ENCODE results near the gene GSDMA.

The GSDMA gene

DNA sequence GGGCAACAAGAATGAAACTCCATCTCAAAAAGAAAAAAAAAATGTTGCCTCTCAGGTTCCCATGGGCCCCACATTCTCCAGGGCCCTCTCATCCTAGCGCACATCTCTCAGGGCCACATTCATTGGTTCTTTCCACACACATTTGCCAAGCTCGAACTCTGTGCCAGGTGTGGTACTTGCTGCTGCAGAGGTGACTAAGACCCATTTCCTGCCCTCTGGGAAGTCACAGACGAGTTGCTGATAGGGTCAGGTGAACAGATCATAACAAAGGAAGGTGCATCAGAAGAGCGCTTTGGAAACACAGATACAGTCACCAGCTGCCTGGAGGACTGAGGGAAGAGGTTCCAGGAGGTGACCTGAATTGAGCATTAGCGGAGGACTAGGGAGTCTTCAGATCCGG lies 1.0 kb downstream of the GSDMA start:
- DNase-seq = no peak

DNA sequence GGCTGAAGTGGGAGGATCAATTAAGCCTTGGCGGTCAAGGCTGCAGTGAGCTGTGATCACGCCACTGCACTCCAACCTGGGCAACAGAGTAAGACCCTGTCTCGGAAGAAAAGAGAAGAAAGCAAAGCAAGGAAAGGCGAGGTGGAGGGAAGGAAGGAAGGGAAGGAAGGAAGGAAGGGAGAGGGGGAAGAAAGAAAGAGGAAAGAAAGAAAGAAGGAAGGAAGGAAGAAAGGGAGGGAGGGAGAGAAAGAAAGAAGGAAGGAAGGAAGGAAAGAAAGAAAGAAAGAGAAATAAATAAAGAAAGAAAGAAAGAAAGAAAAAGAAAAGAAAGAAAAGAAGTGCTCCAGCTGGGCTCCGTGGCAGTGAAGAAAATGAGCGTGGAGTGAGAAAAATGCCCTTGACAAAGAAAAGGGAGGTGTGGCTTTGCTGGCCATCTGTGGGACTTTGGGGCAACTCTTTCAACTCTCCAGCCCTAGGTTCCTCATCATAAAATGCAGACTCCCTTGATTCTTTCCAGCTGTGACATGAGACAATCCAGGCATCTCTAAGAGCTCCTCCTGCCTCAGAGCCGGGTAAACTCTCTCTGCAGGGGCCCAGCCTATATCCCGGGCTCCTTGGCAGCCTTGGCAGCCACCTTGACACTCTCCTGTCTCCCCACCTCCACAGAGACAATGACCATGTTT lies 2.4 kb downstream of the GSDMA start:
- DNase-seq = no peak

DNA sequence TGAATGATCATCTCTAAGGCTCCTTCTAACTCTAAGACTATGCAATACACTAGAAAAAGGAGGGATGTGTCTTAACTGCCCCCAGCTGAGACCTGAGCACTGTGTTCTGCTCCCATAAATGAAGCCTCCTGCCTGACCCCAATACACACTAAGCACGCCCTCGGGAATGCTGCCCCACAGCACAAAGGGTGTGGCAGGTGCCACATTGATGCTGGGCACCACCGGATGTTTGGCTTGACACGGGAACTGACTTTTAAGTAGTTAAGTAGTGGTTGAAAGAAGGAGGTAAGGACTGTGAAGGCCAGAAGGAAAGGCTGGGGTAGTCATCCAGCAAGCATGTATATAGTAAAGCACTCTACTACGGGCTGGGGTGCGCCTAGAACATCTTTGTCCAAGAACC lies 4.0 kb downstream of the GSDMA start:
- no peak for DNase-seq

DNA sequence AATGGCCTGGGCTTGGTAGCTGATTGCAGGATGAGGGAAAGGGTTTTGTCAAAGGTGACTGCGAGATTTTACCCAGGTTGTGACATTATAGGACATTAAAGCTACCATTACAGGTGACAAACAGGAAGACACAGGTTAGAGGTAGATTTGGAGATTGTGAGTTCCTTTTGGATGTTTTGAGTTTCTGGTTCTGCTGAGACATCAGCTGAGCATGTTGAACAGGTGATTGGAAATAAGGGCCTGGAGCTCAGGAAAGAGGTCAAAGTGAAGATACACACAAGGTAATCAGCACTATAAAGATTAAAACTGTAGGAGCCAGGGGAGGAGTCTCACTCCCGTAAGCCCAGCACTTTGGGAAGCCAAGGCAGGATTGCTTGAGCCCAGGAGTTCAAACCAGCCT lies 6.0 kb downstream of the GSDMA start:
- no peak for DNase-seq

DNA sequence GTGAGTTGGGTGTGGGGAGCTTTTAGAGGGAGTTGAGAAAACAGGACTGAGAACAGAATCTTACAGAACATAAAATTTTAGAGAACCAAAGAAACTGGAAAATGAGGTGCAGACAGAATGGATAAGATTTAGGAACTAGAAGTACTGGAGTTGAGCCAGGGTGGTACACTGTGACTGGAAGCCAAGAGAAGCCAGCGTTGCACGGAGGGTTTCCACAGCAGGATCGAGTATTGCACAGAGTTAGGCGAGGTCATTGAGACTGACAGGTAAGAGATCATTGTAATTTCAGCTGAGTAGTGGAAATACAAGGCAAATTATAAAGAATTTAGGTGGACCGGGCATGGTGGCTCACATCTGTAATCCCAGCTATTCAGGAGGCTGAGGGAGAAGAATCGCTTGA lies 6.6 kb downstream of the GSDMA start:
- DNase-seq = no peak

DNA sequence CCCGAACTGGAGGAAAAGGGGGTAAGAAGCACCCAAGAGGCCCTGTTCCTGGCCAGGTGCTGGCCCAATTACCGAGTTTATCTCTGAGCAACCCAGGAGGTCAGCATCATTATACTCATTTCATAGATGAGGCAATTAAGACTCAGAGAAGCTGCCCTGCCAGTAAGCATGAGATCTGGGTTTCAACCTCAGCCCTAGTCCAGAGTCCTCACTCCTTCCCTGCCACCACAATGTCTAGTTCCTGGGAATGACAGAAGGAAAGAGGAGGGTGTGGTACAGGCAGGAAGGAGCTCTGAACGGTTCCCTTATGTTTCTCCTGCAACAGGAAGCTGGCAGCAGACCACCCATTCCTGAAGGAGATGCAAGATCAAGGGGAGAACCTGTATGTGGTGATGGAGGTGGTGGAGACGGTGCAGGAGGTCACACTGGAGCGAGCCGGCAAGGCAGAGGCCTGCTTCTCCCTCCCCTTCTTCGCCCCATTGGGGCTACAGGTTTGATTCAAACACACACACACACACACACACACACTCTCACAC lies 7.4 kb downstream of the GSDMA start:
- DNase-seq = no peak

DNA sequence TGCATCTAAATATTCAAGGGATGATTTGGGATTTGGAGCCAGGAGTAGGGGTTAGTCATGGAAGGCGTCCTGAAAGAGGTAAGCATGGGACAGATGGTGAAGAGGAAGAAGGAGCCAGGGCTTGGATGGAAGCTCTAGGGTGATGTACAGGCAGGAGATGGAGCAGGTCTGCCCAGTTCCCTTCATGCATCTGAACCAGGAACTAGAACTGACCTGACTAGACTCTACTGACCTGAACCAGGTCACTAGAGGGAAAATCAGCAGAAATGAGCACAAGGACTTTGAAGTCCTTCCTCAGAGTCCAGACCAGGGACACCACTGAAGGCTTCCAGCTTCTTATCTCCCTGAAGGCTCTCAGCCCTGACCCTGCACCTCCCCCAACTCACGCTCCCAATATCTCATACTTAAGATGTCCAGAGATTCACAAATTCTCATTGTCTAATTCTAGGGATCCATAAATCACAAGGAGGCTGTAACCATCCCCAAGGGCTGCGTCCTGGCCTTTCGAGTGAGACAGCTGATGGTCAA lies 8.3 kb downstream of the GSDMA start:
- DNase-seq = no peak

DNA sequence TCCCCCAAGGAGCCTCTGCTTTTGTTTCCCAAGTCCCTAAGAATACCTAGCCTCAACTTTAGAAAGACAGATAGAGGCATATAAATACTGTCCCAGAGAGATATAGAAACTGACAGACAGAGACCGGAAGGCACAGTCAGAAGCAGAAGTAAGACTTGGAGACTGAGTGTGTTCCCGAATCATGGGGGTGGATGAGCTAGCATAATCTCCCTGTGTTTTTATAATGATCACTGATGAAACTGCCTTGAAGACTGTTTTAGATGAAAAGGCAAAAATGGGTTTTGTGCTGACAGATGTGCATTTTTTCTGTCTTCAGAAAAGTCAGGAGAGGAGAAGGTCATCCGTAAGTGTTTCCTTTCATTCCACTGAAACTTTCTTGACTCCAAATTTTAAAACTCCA lies 9.5 kb downstream of the GSDMA start:
- peak; percentile 52 for DNase-seq

DNA sequence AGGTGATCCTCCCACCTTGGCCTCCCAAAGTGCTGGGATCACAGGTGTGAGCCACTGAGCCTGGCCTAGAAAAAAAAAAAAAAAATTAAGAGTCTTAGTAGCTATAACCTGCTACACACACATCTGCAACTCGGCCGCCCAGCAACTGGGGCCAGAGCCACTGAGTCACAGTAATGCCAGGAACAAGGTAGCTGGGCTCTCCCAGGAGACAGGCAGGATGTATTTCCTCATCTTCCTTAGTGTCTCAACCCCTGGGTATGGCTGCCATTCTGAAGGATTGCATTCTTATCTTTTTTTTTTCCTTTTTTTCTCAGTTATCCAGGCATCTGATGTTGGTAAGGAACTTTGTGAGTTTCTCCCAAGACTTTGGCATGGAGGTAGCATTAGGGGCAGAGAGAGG lies 10.7 kb downstream of the GSDMA start:
- no peak for DNase-seq

DNA sequence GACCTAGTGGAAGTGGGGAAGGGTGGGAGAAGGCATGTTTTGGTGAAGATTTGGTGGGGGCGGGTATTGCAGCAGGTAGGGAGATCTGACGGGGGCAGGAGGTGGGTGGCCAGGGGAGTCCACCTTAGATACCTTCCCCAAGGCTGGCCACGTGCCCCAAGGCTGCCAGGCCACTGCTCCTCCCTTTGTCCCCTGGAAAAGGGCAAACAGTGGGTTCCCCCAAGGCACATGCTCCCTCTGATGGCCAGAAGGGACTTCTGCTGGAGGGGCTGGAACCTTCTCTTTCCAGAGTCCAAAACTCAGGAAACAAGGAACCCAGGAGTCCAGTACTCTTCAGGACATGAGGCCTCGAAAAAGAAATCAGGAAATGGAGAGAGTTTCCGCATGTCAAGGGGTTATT lies 11.6 kb downstream of the GSDMA start:
- no peak for DNase-seq

DNA sequence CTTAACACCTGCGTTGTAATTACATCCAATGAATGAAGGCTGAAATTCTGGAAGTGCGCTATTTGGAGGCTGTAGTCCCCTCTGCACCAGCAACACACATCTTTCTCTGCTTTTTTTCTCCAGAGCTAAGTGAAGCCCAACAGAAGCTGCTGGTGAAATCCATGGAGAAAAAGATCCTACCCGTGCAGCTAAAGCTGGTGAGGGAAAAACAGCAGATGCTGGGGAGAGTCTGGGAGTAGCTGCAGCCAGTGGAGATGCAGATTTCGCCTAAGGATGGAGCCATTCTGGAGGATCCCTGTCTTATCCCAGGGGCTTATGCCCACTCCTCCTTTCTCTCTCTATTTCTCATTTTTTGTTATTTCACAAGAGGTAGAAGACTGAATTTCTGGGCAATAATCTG lies 13.0 kb downstream of the GSDMA start:
- no peak for DNase-seq

DNA sequence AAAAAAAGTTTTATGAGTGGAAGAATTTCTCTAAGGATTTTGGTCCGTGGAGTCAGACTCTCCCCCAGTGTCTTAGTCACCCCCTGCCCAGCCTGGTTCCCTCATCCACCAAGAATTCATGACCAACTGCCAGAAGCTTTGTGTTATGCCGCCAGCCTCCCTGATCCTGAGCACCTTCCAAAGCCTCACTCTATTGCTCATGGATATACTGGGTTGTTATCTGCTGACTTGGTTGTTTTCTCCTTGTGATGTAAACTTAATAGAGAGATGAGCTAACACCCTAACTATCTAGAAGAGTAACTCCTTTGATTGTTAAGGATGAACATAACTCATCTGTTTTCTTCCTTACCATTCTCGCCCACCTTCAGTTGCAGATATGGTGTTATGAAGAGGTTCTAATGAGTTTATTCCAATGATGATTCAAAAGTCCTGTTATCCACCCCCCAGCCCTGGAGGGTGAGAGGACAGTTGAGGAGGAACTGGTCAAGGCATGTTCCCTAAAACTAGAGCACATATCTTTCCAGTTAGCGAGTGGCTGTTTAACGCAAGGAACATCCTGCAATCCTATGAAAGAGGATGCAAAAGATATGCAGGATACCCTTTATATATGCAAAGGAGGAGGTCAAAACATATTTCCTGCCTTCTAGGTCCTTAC lies 16.3 kb downstream of the GSDMA start:
- no peak for DNase-seq

DNA sequence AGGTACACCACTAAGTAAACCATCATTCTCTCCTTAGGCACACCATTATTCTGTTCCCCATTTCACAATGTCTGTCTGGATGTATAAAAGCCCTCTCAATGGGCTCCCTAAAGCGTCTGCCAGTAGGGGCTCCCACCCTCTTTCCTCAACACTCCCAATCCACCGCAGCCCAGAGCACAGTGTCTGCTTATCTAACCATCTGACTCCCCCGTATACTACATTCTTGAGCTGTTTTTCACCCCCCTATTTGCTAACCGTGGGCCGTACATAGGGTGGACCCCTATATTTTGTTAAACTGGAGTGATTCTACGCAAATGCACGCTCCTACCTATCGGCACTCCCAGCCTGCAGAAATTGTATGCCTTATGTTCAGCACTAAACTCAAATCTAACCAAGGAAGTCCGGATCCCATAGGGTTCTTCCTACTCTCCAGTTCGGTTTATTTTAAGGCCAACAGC lies 17.1 kb downstream of the GSDMA start:
- DNase-seq = peak; percentile 89

DNA sequence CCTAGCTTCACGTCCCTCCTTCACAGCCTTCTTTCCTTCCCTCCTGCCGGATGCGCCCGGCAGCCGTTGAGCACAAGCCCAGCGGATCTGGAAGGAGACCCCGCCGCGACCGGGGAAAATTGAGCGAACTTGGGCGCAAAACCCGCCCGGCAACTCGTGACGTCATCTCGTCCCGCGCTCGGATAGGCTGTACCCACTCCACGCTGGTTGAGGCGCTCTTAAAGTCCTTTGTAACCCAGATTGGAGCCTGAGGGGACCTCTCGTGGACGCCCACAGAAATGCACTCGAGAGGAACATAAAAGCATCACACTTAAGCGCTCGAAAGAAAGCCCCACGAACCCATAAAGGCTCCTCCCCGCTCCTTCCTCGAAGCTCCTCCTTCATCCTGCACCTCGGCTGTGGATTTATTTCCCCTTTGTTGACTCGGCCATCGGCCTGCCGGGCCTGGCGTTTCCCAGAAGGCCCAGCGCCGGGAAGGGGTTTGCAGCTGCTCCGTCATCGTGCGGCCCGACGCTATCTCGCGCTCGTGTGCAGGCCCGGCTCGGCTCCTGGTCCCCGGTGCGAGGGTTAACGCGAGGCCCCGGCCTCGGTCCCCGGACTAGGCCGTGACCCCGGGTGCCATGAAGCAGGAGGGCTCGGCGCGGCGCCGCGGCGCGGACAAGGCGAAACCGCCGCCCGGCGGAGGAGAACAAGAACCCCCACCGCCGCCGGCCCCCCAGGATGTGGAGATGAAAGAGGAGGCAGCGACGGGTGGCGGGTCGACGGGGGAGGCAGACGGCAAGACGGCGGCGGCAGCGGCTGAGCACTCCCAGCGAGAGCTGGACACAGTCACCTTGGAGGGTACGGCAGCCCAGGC lies 17.8 kb downstream of the GSDMA start, which contains the start of gene PSMD3:
TSS of gene PSMD3 (plus strand) at position 457 of the 856 bp plus-strand sequence. CDS start at position 621, 164 bp downstream.
- DNase-seq = peak; percentile 100

DNA sequence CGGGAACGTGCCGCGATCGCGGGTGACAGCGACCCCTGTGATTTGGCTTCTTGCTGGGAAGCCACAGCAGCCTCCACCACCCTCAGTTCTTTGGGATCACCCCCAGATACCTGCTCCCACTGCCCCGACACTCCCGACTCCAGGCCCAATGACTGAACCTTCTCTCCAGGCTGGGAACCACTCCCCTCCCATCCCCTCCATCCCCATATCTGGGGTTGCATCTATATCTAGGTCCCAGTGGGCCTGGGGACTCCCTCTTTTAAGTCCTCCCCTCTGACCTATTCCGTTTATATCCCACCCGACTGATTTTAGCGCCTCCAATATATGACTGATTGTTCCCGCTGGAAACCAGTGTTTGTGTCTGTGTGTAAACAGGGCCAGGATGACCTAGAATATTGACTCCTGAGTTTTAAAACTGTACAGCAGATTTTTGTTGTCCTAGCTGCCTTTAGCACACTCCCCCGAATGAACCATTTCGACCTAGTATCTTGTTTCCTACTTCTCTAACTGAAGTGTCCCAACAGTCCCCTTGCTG lies 18.5 kb downstream of the GSDMA start:
- peak; percentile 22 for DNase-seq

DNA sequence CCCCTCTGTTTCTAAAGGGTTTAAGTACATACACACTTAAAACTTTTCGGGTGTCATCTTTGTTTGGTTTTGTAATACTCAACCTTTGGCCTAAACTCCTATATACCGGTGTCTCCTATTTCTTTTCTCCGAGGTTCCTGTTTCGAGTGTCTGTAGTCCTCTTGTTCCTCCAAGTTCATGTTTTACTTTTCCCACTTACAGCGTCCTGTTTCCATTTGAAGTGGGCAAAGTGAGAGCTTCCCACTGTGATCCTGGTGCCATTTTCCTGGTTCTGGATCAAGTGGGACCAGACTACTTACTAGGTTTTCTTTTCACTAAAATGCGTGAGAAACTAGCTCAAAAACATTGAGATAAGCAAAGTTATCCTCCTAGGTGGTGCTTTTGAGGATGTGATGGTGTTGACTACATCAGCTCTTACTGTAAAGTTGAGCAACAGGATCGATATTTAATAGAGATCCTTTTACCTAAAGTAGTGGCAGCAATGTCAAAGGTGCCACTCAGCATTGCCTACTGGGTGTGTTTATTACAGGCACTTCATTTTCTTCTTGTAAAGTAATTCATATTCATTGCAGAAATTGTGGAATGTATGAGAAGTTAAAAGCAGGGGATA lies 19.1 kb downstream of the GSDMA start:
- peak; percentile 37 for DNase-seq

DNA sequence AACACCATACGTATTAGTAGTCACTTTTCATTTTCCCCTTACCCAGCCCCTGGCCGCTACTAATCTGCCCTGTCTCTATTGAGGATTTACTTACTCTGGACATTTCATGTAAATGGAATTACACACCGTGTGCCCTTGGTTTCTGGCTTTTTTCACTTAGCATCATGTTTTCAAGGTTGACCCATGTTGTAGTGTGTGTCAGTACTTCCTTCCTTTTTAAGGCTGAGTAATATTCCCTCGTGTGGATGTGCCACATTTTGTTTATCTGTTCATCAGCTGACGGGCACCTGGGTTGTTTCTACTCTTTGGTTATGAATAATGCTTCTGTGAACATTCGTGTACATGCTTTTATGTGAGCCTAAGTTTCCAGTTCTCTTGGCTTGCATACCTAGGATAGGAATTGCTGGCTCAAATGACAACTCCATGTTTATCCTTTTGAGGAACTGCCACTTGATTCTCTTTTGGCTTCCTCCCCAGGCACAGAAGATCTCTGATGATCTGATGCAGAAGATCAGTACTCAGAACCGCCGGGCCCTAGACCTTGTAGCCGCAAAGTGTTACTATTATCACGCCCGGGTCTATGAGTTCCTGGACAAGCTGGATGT lies 25.5 kb downstream of the GSDMA start:
- DNase-seq = no peak

DNA sequence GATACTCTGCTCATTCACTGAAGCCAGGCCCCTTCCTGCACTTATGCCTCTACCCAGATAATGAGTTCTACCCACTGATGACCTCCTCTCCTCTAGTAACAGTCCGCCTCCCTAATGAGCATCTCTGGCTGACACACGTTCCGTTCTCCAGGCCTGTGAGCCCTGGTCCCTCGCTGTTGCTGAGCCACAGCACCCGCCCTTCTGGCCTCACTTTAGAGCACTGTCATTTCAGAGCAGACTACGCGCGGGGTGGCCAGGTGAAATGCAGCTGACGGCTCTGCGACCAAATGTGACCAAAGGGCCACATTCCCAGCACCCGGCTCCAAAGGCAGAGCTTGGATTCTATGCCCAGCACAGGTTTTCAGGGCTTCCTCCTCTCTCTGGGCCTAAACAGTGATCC lies 31.6 kb downstream of the GSDMA start:
- no peak for DNase-seq

DNA sequence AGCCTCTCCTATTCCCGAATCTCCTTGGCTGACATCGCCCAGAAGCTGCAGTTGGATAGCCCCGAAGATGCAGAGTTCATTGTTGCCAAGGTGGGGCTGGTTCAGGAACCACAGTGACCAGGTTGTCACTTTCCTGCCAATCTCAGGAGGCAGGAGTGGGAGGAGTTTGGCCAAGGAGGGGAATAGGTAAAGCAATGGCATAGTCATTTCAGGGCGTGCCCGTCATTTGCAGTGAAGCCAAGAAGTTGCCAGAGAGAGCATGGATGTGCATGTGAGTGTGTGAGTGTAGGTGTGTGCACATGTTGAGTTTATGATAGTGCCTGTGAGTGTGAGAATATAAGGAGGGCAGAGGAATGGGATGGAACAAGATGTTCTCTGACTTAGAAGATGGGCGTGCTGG lies 32.6 kb downstream of the GSDMA start:
- DNase-seq = no peak

DNA sequence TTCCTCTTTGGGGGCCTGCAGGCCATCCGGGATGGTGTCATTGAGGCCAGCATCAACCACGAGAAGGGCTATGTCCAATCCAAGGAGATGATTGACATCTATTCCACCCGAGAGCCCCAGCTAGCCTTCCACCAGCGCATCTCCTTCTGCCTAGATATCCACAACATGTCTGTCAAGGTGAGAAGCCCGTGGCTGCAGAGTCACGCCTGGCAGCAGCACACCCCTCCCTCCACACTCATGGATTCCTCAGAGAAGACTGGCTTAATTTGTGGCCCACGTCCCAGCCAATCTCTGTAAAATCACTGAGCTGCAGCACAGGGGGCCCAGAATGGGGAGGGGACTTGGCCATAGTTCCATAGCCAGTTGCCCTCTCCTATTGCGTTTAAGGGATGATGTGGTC lies 33.4 kb downstream of the GSDMA start:
- no peak for DNase-seq

DNA sequence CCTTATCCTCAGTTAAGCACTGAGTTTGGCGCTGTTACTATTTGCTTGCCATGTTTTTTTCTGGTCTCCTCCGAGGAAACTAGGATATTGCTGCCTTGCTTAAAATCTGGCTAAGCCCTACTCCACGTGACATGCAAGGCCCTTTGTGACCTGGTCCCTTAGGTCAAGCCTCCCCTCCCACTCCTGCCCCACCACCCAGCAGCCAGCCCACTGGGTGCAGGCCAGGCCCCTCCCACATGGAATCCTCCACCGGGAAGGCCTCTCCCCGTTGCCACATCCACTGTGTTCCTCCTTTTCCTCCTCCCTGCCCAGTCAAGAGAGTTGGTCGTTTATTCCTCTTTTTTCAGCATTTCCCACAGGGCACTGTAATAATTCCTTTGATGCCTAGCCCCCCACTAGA lies 34.0 kb downstream of the GSDMA start:
- DNase-seq = no peak

DNA sequence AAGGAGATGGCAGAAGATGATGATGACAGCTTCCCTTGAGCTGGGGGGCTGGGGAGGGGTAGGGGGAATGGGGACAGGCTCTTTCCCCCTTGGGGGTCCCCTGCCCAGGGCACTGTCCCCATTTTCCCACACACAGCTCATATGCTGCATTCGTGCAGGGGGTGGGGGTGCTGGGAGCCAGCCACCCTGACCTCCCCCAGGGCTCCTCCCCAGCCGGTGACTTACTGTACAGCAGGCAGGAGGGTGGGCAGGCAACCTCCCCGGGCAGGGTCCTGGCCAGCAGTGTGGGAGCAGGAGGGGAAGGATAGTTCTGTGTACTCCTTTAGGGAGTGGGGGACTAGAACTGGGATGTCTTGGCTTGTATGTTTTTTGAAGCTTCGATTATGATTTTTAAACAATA lies 34.7 kb downstream of the GSDMA start:
- no peak for DNase-seq
